Fibroblast of skin of abdomen (primary cell): ENCODE data around the gene CCDC33.

ENCODE experiments used
- DNase-seq: peaks from one replicate; pipeline ENCODE4 v3.0.0-alpha.2; 2013

Gene CCDC33

DNA sequence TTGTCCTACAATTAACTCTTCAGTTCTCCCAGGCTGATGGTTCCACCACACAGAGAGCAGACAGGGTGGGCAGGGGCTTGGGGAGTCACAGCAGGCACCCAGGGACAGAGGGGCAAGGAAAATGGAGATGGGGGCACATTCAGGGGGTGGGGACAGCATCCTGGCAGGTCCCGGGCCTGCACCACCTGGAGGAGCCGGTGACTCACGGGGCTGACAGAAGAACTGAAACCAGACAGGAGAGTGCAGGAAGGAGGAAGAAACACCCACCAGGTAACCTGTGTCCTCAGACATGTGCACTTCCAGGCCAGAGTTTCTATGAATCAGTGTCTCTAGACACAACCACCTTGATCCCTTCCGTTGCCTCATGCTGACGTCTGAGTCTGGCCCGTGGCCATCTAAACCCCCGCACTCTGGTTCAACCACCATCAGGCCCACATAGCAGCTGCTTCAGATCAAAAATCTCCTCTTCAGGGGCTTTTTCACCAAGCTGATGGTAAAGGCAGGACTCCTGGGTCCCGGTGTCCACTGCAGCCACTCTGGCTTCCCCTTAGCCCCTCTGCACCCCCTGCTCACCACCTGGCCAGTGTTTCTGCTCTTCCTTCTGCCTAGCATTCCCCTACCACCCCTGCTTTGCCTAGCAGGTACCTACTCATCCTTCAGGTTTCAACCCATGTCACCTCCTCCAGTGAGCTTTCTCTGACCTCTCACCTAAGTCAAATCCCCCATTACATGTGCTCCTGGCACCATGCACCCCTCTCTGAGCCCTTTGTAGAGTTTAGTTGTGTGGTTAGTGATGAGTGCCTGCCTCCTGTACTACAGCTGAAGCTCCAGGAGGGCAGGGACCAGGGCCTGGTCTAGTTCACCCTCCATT is 147.8 kb downstream of the CCDC33 start:
- peak; percentile 59 for DNase-seq

DNA sequence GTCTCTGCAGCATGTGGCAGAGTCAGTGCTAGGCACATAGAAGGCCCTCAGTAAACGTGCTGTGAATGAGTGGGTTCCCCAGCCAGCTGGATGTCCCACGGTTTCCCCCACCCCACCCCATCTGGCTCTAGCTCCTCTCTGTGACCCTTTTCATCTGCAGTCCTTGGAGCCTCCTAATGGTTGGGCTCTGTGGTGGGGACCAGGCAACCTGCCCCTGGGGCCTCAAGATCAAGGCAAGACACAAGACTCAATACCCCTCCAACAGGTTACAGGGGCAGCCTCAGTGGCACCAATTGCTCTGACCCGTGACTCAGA is 148.4 kb downstream of the CCDC33 start:
- no peak for DNase-seq

- DNase-seq, result no peak
These were observed 148.9 kb downstream of the CCDC33 start for GRCh38 chr15:74384881-74385643.

- no peak for DNase-seq
These were observed 149.6 kb downstream of the CCDC33 start for GRCh38 chr15:74385733-74386132.
